Islet of Langerhans (tissue), 1 donor: ENCODE measurements around the gene CCDC13.
A peak's percentile ranks its signal among the peaks of the same experiment; 100 is the strongest.

Experiments used
- FAIRE-seq: peaks from one replicate; lab custom pipeline; 2011; peaks lifted over from hg19 to GRCh38; lab: Jason Lieb, UNC

Gene CCDC13

GRCh38 chr3:42796332-42796885 lies 23.4 kb upstream of the CCDC13 start:
- no peak for FAIRE-seq

GRCh38 chr3:42795621-42796181 lies 22.6 kb upstream of the CCDC13 start:
- FAIRE-seq: no peak

GRCh38 chr3:42790714-42791229 lies 17.7 kb upstream of the CCDC13 start:
- no peak for FAIRE-seq

GRCh38 chr3:42786631-42787030 lies 13.6 kb upstream of the CCDC13 start:
- no peak for FAIRE-seq

GRCh38 chr3:42786212-42786611 lies 13.2 kb upstream of the CCDC13 start:
- no peak for FAIRE-seq

- FAIRE-seq: peak; percentile 76
These were observed 8.0 kb upstream of the CCDC13 start for GRCh38 chr3:42780892-42781700.

GRCh38 chr3:42780398-42780797 lies 7.3 kb upstream of the CCDC13 start:
- FAIRE-seq: no peak

GRCh38 chr3:42778644-42779043 lies 5.6 kb upstream of the CCDC13 start:
- no peak for FAIRE-seq

GRCh38 chr3:42773409-42773751 lies 327 bp upstream of the CCDC13 start:
- no peak for FAIRE-seq

- FAIRE-seq: no peak
These were observed 1.8 kb downstream of the CCDC13 start for GRCh38 chr3:42771271-42771670.

GRCh38 chr3:42769477-42770131 lies 3.4 kb downstream of the CCDC13 start:
- no peak for FAIRE-seq

GRCh38 chr3:42764561-42765295 lies 8.3 kb downstream of the CCDC13 start:
- FAIRE-seq: no peak

- FAIRE-seq: no peak
These were observed 8.9 kb downstream of the CCDC13 start for GRCh38 chr3:42764115-42764514.

GRCh38 chr3:42763021-42763420 lies 10.0 kb downstream of the CCDC13 start:
- no peak for FAIRE-seq

GRCh38 chr3:42762046-42762724 lies 10.9 kb downstream of the CCDC13 start:
- FAIRE-seq: no peak

- FAIRE-seq: no peak
These were observed 14.9 kb downstream of the CCDC13 start for GRCh38 chr3:42758126-42758525.

- FAIRE-seq: no peak
These were observed 16.3 kb downstream of the CCDC13 start for GRCh38 chr3:42756681-42757213.

GRCh38 chr3:42755681-42756578 lies 17.1 kb downstream of the CCDC13 start:
- FAIRE-seq: no peak

- no peak for FAIRE-seq
These were observed 19.3 kb downstream of the CCDC13 start for GRCh38 chr3:42753757-42754156.

- FAIRE-seq: no peak
These were observed 20.1 kb downstream of the CCDC13 start for GRCh38 chr3:42752961-42753360.
